Vagina (tissue), 2 donors: Measurements from ENCODE around the gene KLHL9.

Experiments used
- CTCF ChIP-seq, 3 experiments: fragments of 450-650 bp in 2 of 3; fragments of 200-600 bp in 1 of 3; sonication (generic) in 1 of 3; IDR thresholded peaks; one replicate each; pipeline ENCODE4 v1.5.1; 2017 to 2019; ENCODE audit warnings: antibody characterized with exemption in 3 of 3, mild to moderate bottlenecking in 2 of 3, moderate library complexity in 2 of 3
- POLR2AphosphoS5 ChIP-seq, 2 donors: sonication (generic); formaldehyde crosslinking; IDR thresholded peaks; one replicate each; pipeline ENCODE4 v1.9.0; 2017; ENCODE audit warnings: antibody characterized with exemption in 2 of 2, mild to moderate bottlenecking in 2 of 2, low read depth in 1 of 2; ENCODE audit not compliant: insufficient read depth in 1 of 2

GRCh38 chr9:21287280-21287679 lies 47.9 kb downstream of the KLHL9 start:
- TF ChIP-seq CTCF (IDR thresholded peaks at IDR 0.05): no peak
- no peak for TF ChIP-seq POLR2AphosphoS5 (IDR thresholded peaks at IDR 0.05; ENCODE audit: insufficient read depth in 1 of 2, low read depth in 1 of 2)
